H1 (cell line): ENCODE measurements around the gene MRPL22. TPM values are rescaled to one million over a fixed set of nuclear protein-coding genes. Genes with fewer than 3 reads are reported as not detected.
A peak's percentile ranks its signal among the peaks of the same experiment; 100 is the strongest.

Experiments used
- ASH2L ChIP-seq: fragments of 200-600, 300-600 bp; sonication (generic); IDR thresholded peaks from one replicate; pipeline ENCODE4 v1.7.1; 2017; ENCODE audit warnings: low read length
- ATF2 ChIP-seq: IDR thresholded peaks from 2 replicates; pipeline ENCODE4 v1.6.1; 2012; ENCODE audit warnings: low read length, inconsistent platforms
- BACH1 ChIP-seq: IDR thresholded peaks from 2 replicates; pipeline ENCODE4 v1.6.1; 2012; ENCODE audit warnings: low read length, improper control_type of control experiment
- CEBPB ChIP-seq: IDR thresholded peaks from 2 replicates; pipeline ENCODE4 v1.6.1; 2012; ENCODE audit warnings: low read depth, low read length
- CHD1 ChIP-seq: IDR thresholded peaks from 2 replicates; pipeline ENCODE4 v1.6.1; 2012; ENCODE audit warnings: low read depth, low read length, improper control_type of control experiment
- CHD2 ChIP-seq: IDR thresholded peaks from 2 replicates; pipeline ENCODE4 v1.6.1; 2012; ENCODE audit warnings: low read length, improper control_type of control experiment
- CREB1 ChIP-seq: IDR thresholded peaks from 2 replicates; pipeline ENCODE4 v1.6.1; 2012; ENCODE audit warnings: inconsistent platforms
- GTF2F1 ChIP-seq: IDR thresholded peaks from 2 replicates; pipeline ENCODE4 v1.6.1; 2012; ENCODE audit warnings: low read depth, low read length, improper control_type of control experiment, borderline replicate concordance
- HDAC6 ChIP-seq: IDR thresholded peaks from one replicate; pipeline ENCODE4 v1.7.1; 2012; ENCODE audit warnings: low read depth, mild to moderate bottlenecking, inconsistent platforms, low read length, moderate library complexity
- KDM1A ChIP-seq: fragments of 200-600, 300-600 bp; sonication (generic); IDR thresholded peaks from 2 replicates; pipeline ENCODE4 v1.7.1; 2016; ENCODE audit warnings: mild to moderate bottlenecking, low read length, borderline replicate concordance
- KDM4A ChIP-seq: IDR thresholded peaks from one replicate; pipeline ENCODE4 v1.7.1; 2012; ENCODE audit warnings: low read depth, mild to moderate bottlenecking, moderate library complexity, low read length, inconsistent platforms; ENCODE audit not compliant: severe bottlenecking
- KDM5A ChIP-seq: fragments of 200-600 bp; IDR thresholded peaks from 2 replicates; pipeline ENCODE4 v1.7.1; 2012; ENCODE audit warnings: mild to moderate bottlenecking, low read length, inconsistent platforms, mixed read lengths
- MAX ChIP-seq: IDR thresholded peaks from 2 replicates; pipeline ENCODE4 v1.6.1; 2012; ENCODE audit warnings: inconsistent platforms
- NRF1 ChIP-seq: IDR thresholded peaks from 2 replicates; pipeline ENCODE4 v1.6.1; 2011; ENCODE audit warnings: mild to moderate bottlenecking, low read depth, low read length, improper control_type of control experiment
- POLR2A ChIP-seq, 2 experiments: IDR thresholded peaks; 1 replicate in 1 of 2; 2 replicates in 1 of 2; pipeline ENCODE4 v1.6.1; 2011; ENCODE audit warnings: low read depth in 2 of 2, low read length in 2 of 2, mild to moderate bottlenecking in 2 of 2; ENCODE audit errors: control extremely low read depth in 1 of 2
- POLR2AphosphoS5 ChIP-seq: IDR thresholded peaks from 2 replicates; pipeline ENCODE4 v1.6.1; 2011; ENCODE audit warnings: low read depth, low read length
- RBBP5 ChIP-seq: IDR thresholded peaks from 2 replicates; pipeline ENCODE4 v1.7.1; 2012; ENCODE audit warnings: low read depth, mild to moderate bottlenecking, inconsistent platforms, low read length, moderate library complexity, borderline replicate concordance
- SP2 ChIP-seq: IDR thresholded peaks from 2 replicates; pipeline ENCODE4 v1.6.1; 2012; ENCODE audit warnings: mild to moderate bottlenecking, low read length, inconsistent platforms
- TAF1 ChIP-seq: IDR thresholded peaks from 2 replicates; pipeline ENCODE4 v1.6.1; 2011; ENCODE audit warnings: mild to moderate bottlenecking, low read depth, low read length
- TBP ChIP-seq: IDR thresholded peaks from 2 replicates; pipeline ENCODE4 v1.6.1; 2011; ENCODE audit warnings: low read depth, low read length, improper control_type of control experiment
- YY1 ChIP-seq: IDR thresholded peaks from 2 replicates; pipeline ENCODE4 v1.6.1; 2011; ENCODE audit warnings: low read depth, mild to moderate bottlenecking, low read length
- polyA plus RNA-seq, 7 experiments: library from polyadenylated mRNA; depleted of rRNA in 3 of 7; stranded (reverse) in 5 of 7; unstranded in 2 of 7; fragments of >200 nt in 5 of 7; fragments of 200-250 nt in 2 of 7; gene quantifications; 1 replicate in 5 of 7; 2 replicates in 1 of 7; 4 replicates in 1 of 7; pipeline versions ENCODE4 v1.2.1 to v1.2.3, GENCODE V29; 2011 to 2013; ENCODE audit warnings: missing spikeins in 2 of 7, mixed read lengths in 2 of 7
- total RNA-seq: library from RNA; stranded (reverse); fragmentation: NEBNext Ultra II Directional; extraction: Animal tissue kit (Norgen Biotek cat#: 25700); gene quantifications from 2 replicates; pipeline ENCODE4 v1.2.1, GENCODE V29; 2021

The MRPL22 gene
- total and polyA plus RNA-seq, 2 of the 8 experiments (the other 6 are each of a cell fraction or from before 2014, with no cell fraction given), result 46.8 to 65.6 TPM

- TF ChIP-seq POLR2AphosphoS5, result peak; percentile 78
- TF ChIP-seq BACH1, result no peak
- 0 out of 2 replicates have a peak, but pooled peaks have one; percentile 25 for TF ChIP-seq CREB1
- no peak for TF ChIP-seq HDAC6
- 0 out of 2 replicates have a peak, but pooled peaks have one; percentile 19 for TF ChIP-seq ATF2
- peak; percentile 79 for TF ChIP-seq ASH2L
- TF ChIP-seq CHD1, result no peak
- peak; percentile 50 for TF ChIP-seq NRF1
- TF ChIP-seq MAX, result peak; percentile 59; the same call in 1 of the 2 replicates
- peak; percentile 64 to 92 for TF ChIP-seq POLR2A (IDR thresholded peaks at IDR 0.05; ENCODE audit: control extremely low read depth in 1 of 2, low read depth in 2 of 2, low read length in 2 of 2)
- no peak for TF ChIP-seq KDM1A
- peak; percentile 93 for TF ChIP-seq TAF1
- peak; percentile 49 for TF ChIP-seq KDM4A
- no peak for TF ChIP-seq CHD2
- TF ChIP-seq KDM5A, result peak; percentile 88
- TF ChIP-seq RBBP5, result peak; percentile 72; the same call in 1 of the 2 replicates
- TF ChIP-seq TBP, result peak; percentile 78
- TF ChIP-seq CEBPB, result peak; percentile 31; the same call in 1 of the 2 replicates
- peak; percentile 19; the same call in 1 of the 2 replicates for TF ChIP-seq GTF2F1
- TF ChIP-seq YY1, result peak; percentile 96
- no peak for TF ChIP-seq SP2
- TF ChIP-seq, all 59 proteins: peak for 20
These were observed at the start of gene MRPL22 (continued) for GRCh38 chr5:154940772-154941620.
